GM10266 (cell line): Measurements from ENCODE around the gene NR3C2.
"Not testable (repeated sequence)": the region's sequence is repeated elsewhere in the genome, so short reads cannot be mapped to it uniquely, and the experiment has no call there.

Source experiments
- DNase-seq: peaks from one replicate; pipeline ENCODE4 v3.0.0; 2012; ENCODE audit errors: extremely low spot score
- TF ChIP-seq, protein P1 (sequence below): IDR thresholded peaks from 2 replicates; pipeline ENCODE4 v1.5.1; 2012; ENCODE audit warnings: mild to moderate bottlenecking, low read depth; ENCODE audit not compliant: control insufficient read depth, insufficient read depth; ENCODE audit errors: missing control alignments

Gene NR3C2

GRCh38 chr4:148145475-148145874 lies 296.7 kb downstream of the NR3C2 start:
- no peak for DNase-seq
- TF ChIP-seq, protein P1, sequence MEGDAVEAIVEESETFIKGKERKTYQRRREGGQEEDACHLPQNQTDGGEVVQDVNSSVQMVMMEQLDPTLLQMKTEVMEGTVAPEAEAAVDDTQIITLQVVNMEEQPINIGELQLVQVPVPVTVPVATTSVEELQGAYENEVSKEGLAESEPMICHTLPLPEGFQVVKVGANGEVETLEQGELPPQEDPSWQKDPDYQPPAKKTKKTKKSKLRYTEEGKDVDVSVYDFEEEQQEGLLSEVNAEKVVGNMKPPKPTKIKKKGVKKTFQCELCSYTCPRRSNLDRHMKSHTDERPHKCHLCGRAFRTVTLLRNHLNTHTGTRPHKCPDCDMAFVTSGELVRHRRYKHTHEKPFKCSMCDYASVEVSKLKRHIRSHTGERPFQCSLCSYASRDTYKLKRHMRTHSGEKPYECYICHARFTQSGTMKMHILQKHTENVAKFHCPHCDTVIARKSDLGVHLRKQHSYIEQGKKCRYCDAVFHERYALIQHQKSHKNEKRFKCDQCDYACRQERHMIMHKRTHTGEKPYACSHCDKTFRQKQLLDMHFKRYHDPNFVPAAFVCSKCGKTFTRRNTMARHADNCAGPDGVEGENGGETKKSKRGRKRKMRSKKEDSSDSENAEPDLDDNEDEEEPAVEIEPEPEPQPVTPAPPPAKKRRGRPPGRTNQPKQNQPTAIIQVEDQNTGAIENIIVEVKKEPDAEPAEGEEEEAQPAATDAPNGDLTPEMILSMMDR: no peak

DNA sequence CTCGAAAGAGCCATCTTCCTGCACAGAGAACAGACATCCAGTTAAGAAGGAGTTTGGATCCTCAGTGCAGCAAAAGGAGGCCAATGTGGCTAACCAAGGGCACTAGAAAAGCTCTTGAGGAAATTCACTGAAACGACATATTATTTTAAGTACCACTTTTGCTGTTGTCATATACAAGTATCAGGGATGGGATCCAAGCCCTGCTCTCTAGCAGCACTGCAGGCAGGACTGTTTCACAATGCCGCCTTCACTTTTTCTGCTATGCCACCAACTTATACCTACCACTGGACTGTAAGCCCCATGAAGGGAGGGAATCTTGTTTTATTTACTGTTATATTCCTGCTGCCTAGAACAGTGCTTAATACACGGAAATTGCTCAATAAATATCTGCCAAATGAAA lies 299.0 kb downstream of the NR3C2 start:
- no peak for DNase-seq
- TF ChIP-seq, protein P1: no peak

- TF ChIP-seq, protein P1: no peak
- DNase-seq: no peak
These were observed 300.7 kb downstream of the NR3C2 start for GRCh38 chr4:148141501-148141900.

- TF ChIP-seq, protein P1: no peak
- DNase-seq: no peak
These were observed 315.4 kb downstream of the NR3C2 start for GRCh38 chr4:148126825-148127224.

DNA sequence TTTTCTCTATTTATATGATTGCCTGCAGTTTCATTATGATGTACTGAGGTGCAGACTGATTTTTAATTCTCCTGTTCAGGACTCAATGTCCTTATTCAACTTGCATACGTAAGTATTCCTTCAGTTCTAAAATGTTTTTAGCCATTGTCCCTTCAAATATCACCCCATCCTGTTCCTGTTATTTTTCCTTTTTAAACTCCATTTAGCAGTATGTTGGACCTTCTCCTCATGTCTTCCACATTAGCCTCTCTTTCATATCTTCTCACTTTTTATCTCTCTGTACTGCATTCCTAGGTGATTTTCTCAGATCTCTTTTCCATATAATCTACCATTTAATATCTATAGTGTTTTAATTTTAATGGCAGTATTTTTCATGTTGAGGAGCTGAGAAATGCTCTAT lies 317.7 kb downstream of the NR3C2 start:
- no peak for DNase-seq
- TF ChIP-seq, protein P1: no peak

GRCh38 chr4:148123161-148123560 lies 319.1 kb downstream of the NR3C2 start:
- DNase-seq: not testable (repeated sequence)

DNA sequence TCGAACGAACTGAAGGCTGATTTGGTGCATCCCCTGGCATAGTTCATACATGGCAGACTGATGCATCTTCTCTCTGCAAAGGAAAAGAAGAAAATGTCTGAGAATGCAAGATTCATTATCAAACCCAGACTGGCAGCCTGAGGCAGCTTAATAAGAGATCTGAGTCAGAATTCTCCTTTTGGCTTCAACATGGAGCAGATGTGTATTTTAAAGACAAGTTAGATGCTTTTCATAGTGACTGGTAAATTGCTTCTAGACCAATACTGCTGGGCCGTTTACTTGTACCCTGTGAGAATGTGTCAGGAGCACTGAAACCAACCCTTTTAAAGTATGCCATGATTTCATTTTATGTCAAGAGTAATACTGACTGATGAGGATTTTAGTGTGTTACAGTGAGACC lies 322.0 kb downstream of the NR3C2 start:
- TF ChIP-seq, protein P1: no peak
- DNase-seq: no peak

GRCh38 chr4:148118633-148119032 lies 323.6 kb downstream of the NR3C2 start:
- no peak for DNase-seq

More at GRCh38 chr4:148118633-148119032, 323.6 kb downstream of the NR3C2 start:
- TF ChIP-seq, protein P1: no peak
